ENCODE measurements around the gene CLEC4M. TPM values are rescaled to one million over a fixed set of nuclear protein-coding genes. Genes with fewer than 3 reads are reported as not detected.

Gene CLEC4M
- total RNA-seq, 1 donor: not detected

- DNase-seq (ENCODE audit: low read depth): no peak
- no peak overlapping the region for H3K4me3 ChIP-seq (ENCODE audit: low read depth, low read length)
- TF ChIP-seq CTCF (IDR thresholded peaks at IDR 0.05; ENCODE audit: insufficient read depth, low read length): no peak
Measured at GRCh38 chr19:7725791-7726190, 37.3 kb upstream of the CLEC4M start.

GRCh38 chr19:7729211-7729610, 33.8 kb upstream of the CLEC4M start:
- TF ChIP-seq CTCF (IDR thresholded peaks at IDR 0.05; ENCODE audit: insufficient read depth, low read length): no peak
- H3K4me3 ChIP-seq (ENCODE audit: low read depth, low read length): no peak overlapping the region
- no peak for DNase-seq (ENCODE audit: low read depth)

GRCh38 chr19:7729831-7730285, 33.2 kb upstream of the CLEC4M start:
- TF ChIP-seq CTCF (IDR thresholded peaks at IDR 0.05; ENCODE audit: insufficient read depth, low read length): no peak

GRCh38 chr19:7730286-7731217, 32.5 kb upstream of the CLEC4M start:
- no peak for TF ChIP-seq CTCF (IDR thresholded peaks at IDR 0.05; ENCODE audit: insufficient read depth, low read length)
- H3K4me3 ChIP-seq (ENCODE audit: low read depth, low read length): no peak overlapping the region
- no peak for DNase-seq (ENCODE audit: low read depth)

More at GRCh38 chr19:7729831-7730285, 33.2 kb upstream of the CLEC4M start:
- H3K4me3 ChIP-seq (ENCODE audit: low read depth, low read length): no peak overlapping the region
- no peak for DNase-seq (ENCODE audit: low read depth)

- TF ChIP-seq CTCF (IDR thresholded peaks at IDR 0.05; ENCODE audit: insufficient read depth, low read length): no peak
- DNase-seq (ENCODE audit: low read depth): no peak
- H3K4me3 ChIP-seq (ENCODE audit: low read depth, low read length): no peak overlapping the region
Measured at GRCh38 chr19:7731218-7731595, 31.8 kb upstream of the CLEC4M start.

GRCh38 chr19:7731615-7732014, 31.4 kb upstream of the CLEC4M start:
- no peak overlapping the region for H3K4me3 ChIP-seq (ENCODE audit: low read depth, low read length)
- TF ChIP-seq CTCF (IDR thresholded peaks at IDR 0.05; ENCODE audit: insufficient read depth, low read length): no peak
- no peak for DNase-seq (ENCODE audit: low read depth)
